Endothelial cell of umbilical vein (primary cell): ENCODE results near the gene MYOF. TPM values are rescaled to one million over a fixed set of nuclear protein-coding genes. Genes with fewer than 3 reads are reported as not detected.

Source experiments
- BruUV-seq: library from RNA; stranded (reverse); fragments of 400-500 nt; replicated peaks from 2 replicates; lab custom pipeline; 2021; lab: Mats Ljungman, UMichigan
- CTCF ChIA-PET: fragments of 300-600, 350-600 bp; sonication (Branson Sonifier 250); formaldehyde crosslinking; loops from one replicate; lab custom pipeline; 2021; ENCODE audit warnings: antibody characterized with exemption, inconsistent platforms; lab: Charles Lee
- POLR2A ChIA-PET: fragments of 300-600, 350-600 bp; sonication (Branson Sonifier 250); formaldehyde crosslinking; loops from one replicate; lab custom pipeline; 2021; ENCODE audit warnings: antibody characterized with exemption, inconsistent platforms; lab: Charles Lee
- DNase-seq: peaks from one replicate; pipeline ENCODE4 v3.0.0-alpha.2; 2011; ENCODE audit warnings: low read depth, low spot score
- FAIRE-seq: peaks from 2 replicates; lab custom pipeline; 2011; peaks lifted over from hg19 to GRCh38; lab: Jason Lieb, UNC
- H2AFZ ChIP-seq: 2 replicates; pipeline ENCODE4 v1.6.0; 2012; ENCODE audit warnings: low read depth, low read length, control low read depth, inconsistent platforms
- H3K27ac ChIP-seq: 2 replicates; pipeline ENCODE4 v1.5.1; 2011; ENCODE audit warnings: low read depth, mild to moderate bottlenecking, control low read depth, low read length, moderate library complexity; ENCODE audit not compliant: insufficient read depth
- H3K27me3 ChIP-seq, 2 experiments: 2 replicates each; pipeline versions ENCODE4 v1.6.0 to v1.6.1; 2011; ENCODE audit warnings: low read length in 2 of 2, mixed read lengths in 1 of 2; ENCODE audit not compliant: control insufficient read depth in 2 of 2, insufficient read depth in 2 of 2
- H3K36me3 ChIP-seq, 2 experiments: 2 replicates in 1 of 2; 3 replicates in 1 of 2; pipeline ENCODE4 v1.5.1; 2011; ENCODE audit warnings: low read length in 2 of 2, mild to moderate bottlenecking in 1 of 2, moderate library complexity in 1 of 2; ENCODE audit not compliant: control insufficient read depth in 2 of 2, insufficient read depth in 2 of 2; ENCODE audit errors: extremely low read depth in 1 of 2
- H3K4me1 ChIP-seq: 3 replicates; pipeline ENCODE4 v1.5.1; 2011; ENCODE audit warnings: mild to moderate bottlenecking, low read length; ENCODE audit not compliant: control insufficient read depth, insufficient read depth; ENCODE audit errors: extremely low read depth
- H3K4me2 ChIP-seq: 2 replicates; pipeline ENCODE4 v1.6.1; 2011; ENCODE audit warnings: low read length, control low read depth, mixed read lengths; ENCODE audit not compliant: insufficient read depth
- H3K4me3 ChIP-seq, 3 experiments: fragments of 200-600 bp in 1 of 3; sonication (generic), shearing (Covaris generic) in 1 of 3; replicated peaks in 1 of 3; 2 replicates each; pipeline ENCODE4 v1.5.1; 2011 to 2016; ENCODE audit warnings: control low read depth in 3 of 3, low read length in 3 of 3, mild to moderate bottlenecking in 2 of 3, inconsistent platforms in 1 of 3, low read depth in 1 of 3, moderate library complexity in 1 of 3; ENCODE audit not compliant: insufficient read depth in 1 of 3
- H3K79me2 ChIP-seq: 2 replicates; pipeline ENCODE4 v1.6.0; 2012; ENCODE audit warnings: low read length, inconsistent platforms; ENCODE audit not compliant: control insufficient read depth, insufficient read depth
- H3K9ac ChIP-seq: replicated peaks from 2 replicates; pipeline ENCODE3; 2011; ENCODE audit warnings: low read length, control low read depth; ENCODE audit not compliant: insufficient read depth; ENCODE audit errors: extremely low read depth
- H3K9me1 ChIP-seq: replicated peaks from 3 replicates; pipeline ENCODE4 v1.6.0; 2011; ENCODE audit warnings: mild to moderate bottlenecking, low read length; ENCODE audit not compliant: control insufficient read depth, insufficient read depth; ENCODE audit errors: extremely low read depth
- H3K9me3 ChIP-seq: replicated peaks from 2 replicates; pipeline ENCODE4 v1.5.1; 2012; ENCODE audit warnings: low read length, inconsistent platforms; ENCODE audit not compliant: control insufficient read depth, insufficient read depth
- H4K20me1 ChIP-seq: replicated peaks from 2 replicates; pipeline ENCODE3; 2011; ENCODE audit warnings: mild to moderate bottlenecking, low read length; ENCODE audit not compliant: control insufficient read depth, insufficient read depth; ENCODE audit errors: extremely low read depth
- CTCF ChIP-seq, 2 donors: IDR thresholded peaks; 1 replicate in 1 of 2; 2 replicates in 1 of 2; pipeline ENCODE4 v1.5.1; 2011; ENCODE audit warnings: low read length in 2 of 2, mild to moderate bottlenecking in 2 of 2, moderate library complexity in 2 of 2, control low read depth in 1 of 2, inconsistent platforms in 1 of 2, low read depth in 1 of 2; ENCODE audit not compliant: insufficient read depth in 1 of 2; ENCODE audit errors: extremely low read depth in 1 of 2
- EZH2 ChIP-seq: IDR thresholded peaks from 2 replicates; pipeline ENCODE4 v1.6.1; 2012; ENCODE audit warnings: borderline replicate concordance, low read depth, mild to moderate bottlenecking, moderate library complexity, low read length, inconsistent platforms; ENCODE audit not compliant: severe bottlenecking
- FOS ChIP-seq: IDR thresholded peaks from 2 replicates; pipeline ENCODE4 v1.6.1; 2011; ENCODE audit warnings: mild to moderate bottlenecking, low read length, moderate library complexity, borderline replicate concordance; ENCODE audit not compliant: insufficient read depth
- GATA2 ChIP-seq: IDR thresholded peaks from 2 replicates; pipeline ENCODE4 v1.7.0; 2011; ENCODE audit warnings: low read depth, mild to moderate bottlenecking, moderate library complexity, mixed read lengths, low read length; ENCODE audit not compliant: insufficient read length, insufficient read depth
- JUN ChIP-seq: IDR thresholded peaks from 2 replicates; pipeline ENCODE4 v1.6.1; 2011; ENCODE audit warnings: borderline replicate concordance, low read depth; ENCODE audit not compliant: insufficient read length, insufficient read depth
- MAX ChIP-seq: IDR thresholded peaks from 2 replicates; pipeline ENCODE4 v1.6.1; 2011; ENCODE audit not compliant: insufficient read depth, insufficient read length
- MYC ChIP-seq: IDR thresholded peaks from one replicate; pipeline ENCODE4 v1.6.1; 2011; ENCODE audit warnings: mild to moderate bottlenecking, low read depth, low read length
- POLR2A ChIP-seq: IDR thresholded peaks from 2 replicates; pipeline ENCODE4 v1.6.1; 2012; ENCODE audit warnings: low read depth, mild to moderate bottlenecking, control low read depth, low read length
- POLR2AphosphoS5 ChIP-seq: IDR thresholded peaks from 2 replicates; pipeline ENCODE4 v1.6.1; 2012; ENCODE audit warnings: low read depth, mild to moderate bottlenecking, control low read depth, low read length, moderate library complexity; ENCODE audit not compliant: insufficient read depth
- dilution Hi-C: fragments of 300-500 bp; cut with MboI; formaldehyde crosslinking; loops from one replicate; pipeline ENCODE4 v1.15.0; 2019; ENCODE audit warnings: low sequenced_read_pairs; ENCODE audit not compliant: extremely low pct_ligation_motif_present
- intact Hi-C: fragments of 100-400 bp; cut with micrococcal nuclease; formaldehyde crosslinking; loops from one replicate; pipeline ENCODE4 v1.10.0; 2022
- polyA plus RNA-seq, 4 experiments: library from polyadenylated mRNA; depleted of rRNA in 3 of 4; stranded (reverse) in 3 of 4; unstranded in 1 of 4; fragments of >200 nt; gene quantifications; 2 replicates each; pipeline versions ENCODE4 v1.2.1 to v1.2.3, GENCODE V29; 2011 to 2012; ENCODE audit warnings: missing spikeins in 1 of 4
- total RNA-seq: library from RNA; stranded (reverse); gene quantifications from 2 replicates; pipeline ENCODE4 v1.2.3, GENCODE V29; 2021

The MYOF gene
- total and polyA plus RNA-seq, 2 donors (not counting 3 experiments of a cell fraction or from before 2014, with no cell fraction given) = 98.4 to 379 TPM

DNA sequence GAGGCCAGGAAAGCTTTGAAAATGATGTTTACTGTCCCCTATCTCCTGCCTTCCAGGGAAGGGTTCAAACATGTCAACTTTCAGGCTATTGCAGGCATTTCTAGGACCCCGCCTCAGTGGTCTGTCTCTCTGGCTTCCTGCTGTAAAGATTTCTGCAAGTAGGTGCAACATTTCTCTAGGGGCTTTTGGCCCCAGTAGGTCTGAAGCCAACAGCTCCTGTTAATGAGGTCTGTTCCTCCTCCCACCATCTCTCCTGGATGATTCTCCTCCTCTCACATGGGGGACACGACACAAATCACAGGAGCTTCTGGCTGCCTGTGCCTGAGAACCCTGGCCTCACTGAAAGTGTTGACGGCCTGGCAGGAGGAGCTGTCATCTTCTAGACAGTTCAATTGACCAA is 214.1 kb downstream of the MYOF start:
- Histone ChIP-seq H3K36me3 (no peaks in the 10 kb centered on the region), H3K27me3 (peaks cover 2 to 7% of the 10 kb centered on the region in 2 experiments), H3K9ac (no peak overlapping the region), H4K20me1 (no peaks in the 10 kb centered on the region), H3K4me1 (no peaks in the 10 kb centered on the region), H3K27ac (no peak overlapping the region), H3K79me2 (no peaks in the 10 kb centered on the region), H3K9me1 (no peaks in the 10 kb centered on the region), H2AFZ (no peak overlapping the region), H3K4me3 (no peak overlapping the region), H3K9me3 (no peaks in the 10 kb centered on the region), H3K4me2 (no peak overlapping the region)
- FAIRE-seq = no peak
- BruUV-seq = no TSS peak
- TF ChIP-seq JUN (no peak), MYC (no peak), MAX (no peak), FOS (no peak)
- no peak for DNase-seq
- ChIA-PET CTCF (interaction anchor here (1.6 kb wide), 1 partner anchor 152 kb away, joined by 6 read pairs; no protein-coding TSS in a partner anchor), POLR2A (no interaction called here)
- dilution Hi-C loops = no loop called here
- intact Hi-C loops = no loop called here

GRCh38 chr10:93267521-93267920 is 214.6 kb downstream of the MYOF start:
- dilution Hi-C loops (no loop called here), intact Hi-C loops (no loop called here)
- Histone ChIP-seq H3K9me3 (no peaks in the 10 kb centered on the region), H3K79me2 (no peaks in the 10 kb centered on the region), H2AFZ (no peak overlapping the region), H3K9ac (no peak overlapping the region), H3K4me3 (no peak overlapping the region), H3K9me1 (no peaks in the 10 kb centered on the region), H4K20me1 (no peaks in the 10 kb centered on the region), H3K27ac (no peak overlapping the region), H3K4me2 (no peak overlapping the region), H3K4me1 (no peaks in the 10 kb centered on the region), H3K27me3 (peaks cover 2 to 9% of the 10 kb centered on the region in 2 experiments), H3K36me3 (no peaks in the 10 kb centered on the region)
- DNase-seq = no peak
- TF ChIP-seq POLR2AphosphoS5 = no peak
- no peak for TF ChIP-seq FOS
- no peak for TF ChIP-seq JUN
- TF ChIP-seq GATA2 = no peak
- TF ChIP-seq POLR2A = no peak
- no peak for TF ChIP-seq EZH2
- TF ChIP-seq CTCF (IDR thresholded peaks at IDR 0.05; ENCODE audit: extremely low read depth in 1 of 2, insufficient read depth in 1 of 2, low read depth in 1 of 2, low read length in 2 of 2) = no peak
- no peak for TF ChIP-seq MAX
- TF ChIP-seq MYC = no peak
- ChIA-PET CTCF (interaction anchor here (1.6 kb wide), 1 partner anchor 152 kb away, joined by 6 read pairs; no protein-coding TSS in a partner anchor), POLR2A (no interaction called here)
- FAIRE-seq = no peak
- BruUV-seq = no TSS peak
